Right kidney (tissue), 1 donor: ENCODE results near the gene ERC1.
"Not testable (repeated sequence)": the region's sequence is repeated elsewhere in the genome, so short reads cannot be mapped to it uniquely, and the experiment has no call there.

Experiments used
- DNase-seq: peaks from one replicate; pipeline ENCODE4 v3.0.0-alpha.2; 2016

The ERC1 gene

DNA sequence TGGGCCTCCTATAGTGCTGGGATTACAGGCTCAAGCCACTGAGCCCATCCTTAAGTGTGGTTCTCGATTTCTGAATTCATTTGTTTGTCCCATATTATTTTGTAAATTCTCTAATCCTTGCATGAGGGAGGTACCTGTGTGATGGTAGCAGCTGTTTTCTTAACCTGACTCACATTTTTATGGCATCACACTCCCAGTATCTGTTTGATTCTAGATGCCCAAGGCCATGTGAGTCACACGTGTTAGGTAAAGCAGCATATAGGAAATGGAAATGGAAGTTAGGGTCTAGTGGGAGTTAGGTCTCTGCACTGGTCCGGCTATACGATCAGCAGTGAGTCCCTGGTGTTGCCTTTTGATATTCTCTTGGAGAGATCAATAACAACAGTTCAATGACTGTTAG is 198.1 kb downstream of the ERC1 start:
- DNase-seq, result no peak

DNA sequence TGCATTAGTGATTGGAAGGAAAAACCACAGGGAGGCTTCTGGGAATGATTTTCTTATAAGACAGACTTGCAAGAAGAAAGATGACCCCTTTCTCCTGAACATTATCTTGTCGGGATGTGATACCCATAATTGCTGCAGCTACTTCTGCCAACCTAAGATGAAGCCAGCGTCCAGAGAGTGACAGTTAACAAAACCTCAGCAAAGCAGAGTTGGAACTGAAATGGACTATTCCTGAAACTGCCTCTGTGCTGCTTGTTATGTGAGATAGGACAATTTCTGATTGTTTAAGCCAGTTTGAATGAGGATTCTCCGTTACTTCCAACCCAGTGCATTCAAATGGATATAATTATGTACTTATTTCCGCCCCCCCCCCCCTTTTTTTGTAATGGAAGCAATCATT is 204.5 kb downstream of the ERC1 start:
- no peak for DNase-seq

DNA sequence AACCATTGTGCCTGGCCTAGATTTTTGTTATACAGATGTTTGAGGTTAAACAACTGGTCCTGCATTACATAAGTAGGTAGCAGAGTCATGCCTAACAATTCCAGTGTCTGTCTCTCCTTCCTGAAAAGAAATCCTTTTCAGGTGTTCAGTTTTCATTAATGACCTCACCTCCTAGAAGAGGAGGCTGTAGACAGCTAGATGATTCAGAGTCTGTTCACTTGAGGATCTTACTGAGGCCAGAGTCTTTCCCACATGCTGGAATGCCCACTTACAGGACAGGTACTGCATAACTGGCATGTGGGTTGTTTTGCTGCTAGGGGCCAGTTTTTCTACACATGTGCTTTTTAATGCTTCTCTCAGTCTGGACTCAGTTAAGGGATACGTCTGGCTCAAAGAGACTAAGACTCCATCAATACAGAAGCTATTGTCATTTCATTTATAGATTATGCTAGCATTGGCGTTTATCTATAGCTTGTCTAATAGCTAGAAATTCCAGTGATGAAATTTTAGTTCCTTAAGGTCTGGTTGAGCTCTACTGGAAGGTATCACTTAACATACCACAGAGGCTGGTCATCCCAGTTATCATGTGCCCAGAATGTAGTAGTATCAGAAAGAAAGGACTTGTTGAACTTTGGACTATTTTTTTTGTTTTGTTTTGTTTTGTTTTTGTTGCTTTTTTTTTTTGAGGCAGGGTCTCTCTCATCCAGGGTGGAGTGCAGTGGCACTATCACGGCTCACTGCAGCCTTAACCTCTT is 206.4 kb downstream of the ERC1 start:
- DNase-seq, result no peak

DNA sequence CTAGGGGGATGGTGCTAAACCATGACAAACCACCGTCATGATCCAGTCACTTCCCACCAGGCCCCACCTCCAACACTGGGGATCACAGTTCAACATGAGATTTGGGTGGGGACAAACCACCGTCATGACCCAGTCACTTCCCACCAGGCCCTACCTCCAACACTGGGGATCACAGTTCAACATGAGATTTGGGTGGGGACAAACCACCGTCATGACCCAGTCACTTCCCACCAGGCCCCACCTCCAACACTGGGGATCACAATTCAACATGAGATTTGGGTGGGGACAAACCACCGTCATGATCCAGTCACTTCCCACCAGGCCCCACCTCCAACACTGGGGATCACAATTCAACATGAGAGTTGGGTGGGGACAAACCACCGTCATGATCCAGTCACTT is 207.8 kb downstream of the ERC1 start:
- DNase-seq, result not testable (repeated sequence)

DNA sequence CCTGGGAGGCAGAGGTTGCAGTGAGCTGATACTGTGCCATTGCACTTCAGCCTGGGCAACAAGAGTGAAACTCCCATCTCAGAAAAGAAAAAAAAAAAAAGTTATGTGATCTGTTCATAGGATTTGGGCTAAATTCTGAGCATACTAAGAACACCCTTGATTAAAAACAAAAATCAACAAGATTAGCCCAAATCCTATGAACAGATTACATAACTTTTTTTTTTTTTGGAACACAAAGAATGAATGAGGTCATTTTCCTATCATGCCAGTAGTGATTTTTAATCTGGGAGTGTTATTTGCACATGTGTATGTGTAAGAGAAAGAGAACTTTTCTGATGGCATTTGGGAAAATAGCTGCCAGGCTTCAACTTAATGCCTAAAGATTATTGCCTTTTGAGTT is 208.7 kb downstream of the ERC1 start:
- no peak for DNase-seq

DNA sequence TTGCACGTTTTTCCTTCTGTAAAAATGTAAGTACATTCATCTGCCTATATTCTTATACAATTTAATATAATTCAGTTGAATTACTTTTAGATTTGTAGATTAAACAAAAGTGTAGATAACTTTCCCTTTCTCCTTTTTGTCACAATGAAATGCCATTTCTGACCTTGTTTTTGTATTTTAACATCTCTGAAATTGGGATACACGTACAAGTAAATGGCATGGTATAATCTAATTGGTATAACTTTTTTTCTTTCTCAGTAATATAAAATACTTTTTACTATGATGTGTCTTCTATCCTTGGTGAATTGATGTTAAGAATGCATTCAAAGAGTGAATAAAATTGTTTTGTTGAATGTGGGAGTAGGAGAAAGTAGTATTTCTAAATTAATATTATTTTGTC is 210.0 kb downstream of the ERC1 start:
- DNase-seq, result no peak

DNA sequence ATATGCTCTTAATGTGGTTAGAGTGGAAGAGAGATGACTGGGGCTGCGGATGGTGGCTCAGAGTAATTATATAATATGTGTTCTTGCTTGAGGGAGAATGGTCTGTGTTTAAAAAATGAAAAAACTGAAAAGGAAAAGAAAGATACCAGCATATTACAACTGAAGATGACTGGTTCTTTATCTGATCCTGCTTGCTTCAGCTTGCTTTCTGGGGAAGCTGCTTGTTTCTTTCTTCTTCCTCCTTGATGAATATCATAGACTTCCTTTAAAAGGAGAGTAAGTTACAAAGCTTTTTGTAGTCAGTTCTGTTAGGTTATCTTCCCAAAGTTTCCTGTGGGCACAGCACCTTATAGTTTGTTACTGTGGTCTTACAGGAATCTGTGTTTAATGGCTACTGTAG is 210.9 kb downstream of the ERC1 start:
- no peak for DNase-seq

DNA sequence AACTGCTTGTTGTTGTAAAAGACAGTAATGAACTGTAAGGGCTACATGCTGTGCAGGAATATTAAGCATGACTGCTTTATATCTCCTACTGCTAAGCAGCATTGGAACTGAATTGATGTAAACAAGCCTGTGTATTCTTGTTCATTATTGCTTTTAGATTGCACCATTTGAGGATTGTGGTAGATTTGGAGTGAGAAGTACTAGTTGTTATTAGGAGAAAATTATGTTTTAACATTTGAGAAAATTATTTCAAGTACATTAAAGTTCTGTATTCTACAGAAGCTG is 212.7 kb downstream of the ERC1 start:
- no peak for DNase-seq

DNA sequence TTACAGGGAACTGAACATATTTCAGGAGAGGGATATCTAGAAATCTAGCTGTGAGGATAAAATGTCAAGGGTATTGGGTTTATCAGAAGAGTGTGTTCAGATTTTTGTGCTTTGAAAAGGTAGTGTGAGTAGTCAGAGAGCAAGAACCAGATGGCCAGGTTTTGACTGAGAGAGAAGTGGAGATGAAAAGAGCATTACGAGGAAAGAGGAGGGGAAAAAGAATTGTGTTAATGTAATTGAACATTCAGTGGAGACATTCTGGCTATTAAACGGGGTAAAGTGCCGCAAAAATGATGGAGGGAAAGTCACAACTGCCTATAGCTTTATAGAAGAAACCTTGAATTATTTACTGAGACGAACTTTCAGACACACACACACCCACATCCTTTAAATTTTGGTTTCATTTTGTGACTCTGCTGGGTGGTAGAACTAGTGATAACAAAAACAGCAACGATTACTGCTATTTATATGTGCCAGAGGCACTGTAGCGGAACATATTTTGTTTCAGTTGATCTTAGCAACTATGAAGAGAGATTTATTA is 213.6 kb downstream of the ERC1 start:
- DNase-seq, result no peak

DNA sequence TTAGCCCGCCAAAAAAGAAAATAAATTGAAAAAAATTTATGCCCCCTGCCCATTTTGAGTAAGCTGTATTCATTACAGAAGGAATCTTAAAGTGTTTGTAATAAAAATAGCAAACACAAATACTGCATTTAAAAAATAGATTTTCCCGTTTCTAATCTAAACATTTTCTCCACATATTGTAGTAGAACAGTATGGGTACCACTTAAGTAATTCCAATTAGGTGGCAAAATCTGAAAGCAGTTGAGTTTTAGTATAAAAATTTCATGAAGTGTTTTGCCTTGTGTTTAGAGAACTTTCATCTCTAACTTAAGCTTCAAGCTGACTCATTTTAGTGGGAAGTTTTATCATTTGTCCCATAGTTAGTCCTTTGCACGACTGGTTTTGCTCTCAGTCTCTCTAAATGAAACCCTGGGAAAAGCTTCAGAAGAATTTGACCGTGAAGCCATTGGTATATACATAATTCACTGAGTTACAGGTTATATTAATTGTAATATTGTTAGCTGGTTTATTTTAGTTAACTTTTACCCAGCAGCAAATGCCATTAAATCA is 214.6 kb downstream of the ERC1 start:
- no peak for DNase-seq

DNA sequence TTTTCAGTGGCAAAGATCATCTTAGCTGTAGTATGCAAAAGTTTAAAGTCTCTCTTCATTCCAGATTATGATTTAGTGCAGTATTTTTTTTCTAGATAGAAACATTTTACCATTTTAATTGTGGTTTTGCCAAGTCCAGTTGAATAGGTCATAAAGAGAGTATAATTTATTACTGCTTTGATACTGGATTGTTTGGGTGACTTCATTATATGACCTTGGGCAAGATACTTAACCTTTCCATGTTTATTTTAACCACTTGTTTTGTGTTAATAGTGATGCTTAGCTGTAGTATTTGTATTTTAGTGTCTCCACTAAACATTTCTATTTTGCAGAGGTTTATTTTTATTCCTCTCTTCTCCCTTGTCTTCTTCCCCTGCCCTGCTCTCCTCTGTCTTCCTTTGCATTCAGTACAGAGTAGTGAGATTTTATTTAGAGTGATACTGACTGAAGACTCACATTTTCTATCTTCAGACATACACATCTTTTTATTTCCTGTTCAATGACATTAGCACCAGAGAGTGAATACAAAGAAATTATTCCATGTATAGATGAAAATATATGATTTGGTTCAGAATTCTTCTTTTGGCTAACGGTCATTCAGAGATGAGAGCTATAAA is 215.2 kb downstream of the ERC1 start:
- DNase-seq, result no peak

DNA sequence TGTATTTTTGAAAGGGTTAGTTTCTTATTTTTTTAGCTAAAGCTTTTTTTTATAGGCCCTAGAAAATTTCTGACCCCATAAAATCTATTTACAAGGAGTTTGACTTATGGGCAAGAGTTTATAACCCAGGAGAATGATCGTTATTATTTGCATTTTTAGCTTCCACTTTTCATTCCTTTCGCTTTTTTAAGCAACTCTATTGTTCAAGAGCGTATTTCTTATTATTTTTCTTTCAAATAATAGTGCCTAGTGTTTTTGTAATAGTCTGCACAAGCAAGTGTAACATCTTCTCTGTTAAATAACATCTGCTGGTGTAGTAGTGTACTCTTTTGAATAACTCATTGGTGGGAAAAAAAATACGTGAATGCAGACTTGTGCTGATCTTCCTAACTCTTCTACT is 216.3 kb downstream of the ERC1 start:
- no peak for DNase-seq

DNA sequence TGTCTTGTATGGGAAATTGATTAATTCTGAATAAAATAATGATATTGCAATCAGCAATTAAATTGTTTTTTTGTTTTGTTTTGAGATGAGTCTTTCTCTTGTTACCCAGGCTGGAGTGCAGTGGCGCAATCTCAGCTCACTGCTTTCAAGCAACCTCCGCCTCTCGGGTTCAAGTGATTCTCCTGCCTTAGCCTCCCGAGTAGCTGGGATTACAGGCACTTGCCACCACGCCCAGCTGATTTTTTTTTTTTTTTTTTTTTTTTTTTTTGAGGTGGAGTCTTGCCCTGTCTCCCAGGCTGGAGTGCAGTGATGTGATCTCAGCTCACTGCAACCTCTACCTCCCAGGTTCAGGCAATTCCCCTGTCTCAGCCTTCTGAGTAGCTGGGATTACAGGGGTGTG is 217.7 kb downstream of the ERC1 start:
- DNase-seq, result not testable (repeated sequence)

DNA sequence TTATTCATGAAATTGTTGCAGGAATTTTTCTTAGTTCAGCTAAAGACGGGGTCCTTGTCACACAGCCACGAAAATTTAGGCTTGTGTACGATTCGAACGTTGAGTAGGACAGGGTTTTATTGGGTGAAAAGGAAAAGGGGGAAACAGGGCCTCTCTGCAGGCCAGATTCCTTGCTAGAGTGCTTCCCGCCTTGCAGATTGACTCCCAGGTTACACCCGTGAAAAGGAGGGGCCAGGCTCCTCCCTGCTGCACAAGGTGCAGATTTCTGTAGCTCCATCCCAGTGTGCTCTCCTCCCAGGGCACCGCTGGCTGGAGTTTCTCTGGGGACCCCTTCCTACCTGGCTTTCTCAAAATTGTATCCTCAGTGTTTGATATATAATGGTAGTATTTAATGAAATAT is 221.5 kb downstream of the ERC1 start:
- DNase-seq, result no peak

DNA sequence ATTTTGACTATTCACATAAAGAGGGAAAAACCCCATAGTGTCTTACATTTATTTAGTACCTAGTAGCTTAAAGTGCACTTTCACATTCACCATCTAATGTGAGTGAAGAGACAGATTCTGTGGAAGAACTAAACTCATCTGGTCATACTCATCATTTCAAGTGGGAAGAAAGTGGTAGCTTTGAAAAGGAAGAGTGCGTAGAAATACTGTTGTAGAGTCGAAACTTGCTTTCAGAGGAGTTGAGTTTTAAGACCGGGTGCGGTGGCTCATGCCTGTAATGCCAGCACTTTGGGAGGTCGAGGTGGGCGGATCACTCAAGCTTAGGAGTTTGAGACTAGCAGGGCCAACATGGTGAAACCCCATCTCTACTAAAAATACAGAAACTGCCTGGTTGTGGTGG is 222.2 kb downstream of the ERC1 start:
- DNase-seq, result no peak

DNA sequence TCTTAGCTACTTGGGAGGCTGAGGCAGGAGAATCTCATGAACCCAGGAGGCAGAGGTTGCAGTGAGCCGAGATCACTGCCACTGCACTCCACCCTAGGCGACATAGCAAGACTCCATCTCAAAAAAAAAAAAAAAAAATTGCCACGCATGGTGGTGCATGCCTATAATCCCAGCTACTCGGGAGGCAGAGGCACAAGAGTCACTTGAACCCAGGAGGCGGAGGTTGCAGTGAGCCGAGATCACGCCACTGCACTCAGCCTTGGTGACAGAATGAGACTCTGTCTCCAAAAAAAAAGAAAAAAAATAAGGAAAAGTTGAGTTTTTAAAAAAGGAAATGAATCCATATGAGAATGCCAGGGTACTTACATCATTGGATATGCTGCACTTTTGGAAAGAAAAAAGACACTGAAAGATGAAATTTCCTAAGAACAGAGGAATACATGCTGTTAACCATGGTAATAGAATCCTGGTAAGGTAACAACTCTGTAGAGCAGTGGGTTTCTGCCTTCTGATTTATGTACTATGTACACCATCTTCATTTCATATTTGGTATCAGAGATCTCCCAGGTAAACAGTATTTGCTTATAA is 222.7 kb downstream of the ERC1 start:
- no peak for DNase-seq

DNA sequence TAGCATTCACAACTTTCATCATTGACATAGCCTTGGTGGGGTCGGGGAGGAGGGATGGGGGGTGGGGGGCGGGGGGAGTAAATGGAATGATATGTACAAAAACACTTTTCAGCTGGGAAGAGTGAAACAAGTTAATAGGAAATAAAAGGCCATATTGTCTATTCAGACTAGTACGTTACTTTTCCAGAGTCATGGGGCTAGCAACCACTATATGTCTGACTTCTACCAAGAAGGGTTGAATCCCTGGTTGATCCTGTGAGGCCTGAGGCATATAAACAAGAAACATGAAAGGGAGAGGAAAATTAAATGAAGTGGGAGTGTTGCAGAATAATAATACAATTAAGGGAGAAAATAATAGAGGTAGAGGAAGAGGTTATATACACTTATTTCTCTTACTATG is 225.5 kb downstream of the ERC1 start:
- no peak for DNase-seq

DNA sequence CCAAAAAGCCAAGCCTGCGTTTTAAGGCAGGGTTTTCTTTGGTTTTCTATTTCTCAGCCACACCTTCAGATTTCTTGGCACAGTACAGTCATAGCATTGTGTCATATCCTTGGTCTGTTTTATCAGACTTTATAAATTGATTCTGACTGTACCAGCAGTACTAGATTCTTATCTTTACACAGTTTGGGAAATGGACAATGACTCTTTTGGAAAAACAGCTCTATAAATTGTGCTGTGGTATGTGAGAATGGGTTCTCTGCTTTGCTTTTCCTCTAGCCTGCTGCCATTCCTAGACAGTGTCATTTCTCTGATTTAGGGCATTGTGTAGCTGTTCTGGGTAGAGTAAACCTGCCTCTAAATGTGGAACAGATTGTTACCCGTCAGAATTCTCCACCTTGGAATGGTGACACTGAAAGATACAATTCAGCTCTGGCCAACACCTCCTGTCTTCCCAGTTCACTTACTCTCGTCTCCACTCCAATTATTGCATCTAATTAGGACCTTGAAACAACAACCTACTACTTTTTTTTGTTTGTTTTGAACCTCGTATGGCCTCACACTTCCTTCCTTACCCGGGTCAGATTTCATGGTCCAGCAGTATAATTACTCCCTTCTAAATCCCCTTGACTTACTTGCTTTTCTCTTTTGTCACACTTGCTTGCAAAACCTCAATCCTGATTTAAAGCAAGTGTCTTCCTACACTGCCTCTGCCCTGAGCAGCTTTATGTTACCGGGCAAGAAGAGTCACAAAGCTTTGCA is 226.3 kb downstream of the ERC1 start:
- peak; percentile 35 for DNase-seq

DNA sequence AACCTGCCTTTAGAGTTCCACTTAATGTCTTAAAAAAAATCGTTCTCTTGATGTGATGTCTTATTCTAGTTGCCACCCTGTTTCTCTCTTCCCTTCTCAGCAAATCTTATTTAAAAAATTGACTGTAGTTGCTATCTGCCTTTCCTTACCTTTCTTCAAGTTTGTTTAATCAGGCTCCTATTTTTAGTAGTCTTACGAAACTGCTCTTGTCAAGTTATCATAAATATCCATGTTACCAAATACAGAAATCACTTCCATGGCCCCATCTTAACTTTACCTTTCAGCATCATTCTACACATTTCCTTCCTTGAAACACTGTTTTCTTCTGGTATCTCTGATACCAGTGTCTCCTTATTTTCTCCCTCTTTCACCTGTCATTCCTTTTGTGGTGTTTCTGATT is 227.3 kb downstream of the ERC1 start:
- no peak for DNase-seq

DNA sequence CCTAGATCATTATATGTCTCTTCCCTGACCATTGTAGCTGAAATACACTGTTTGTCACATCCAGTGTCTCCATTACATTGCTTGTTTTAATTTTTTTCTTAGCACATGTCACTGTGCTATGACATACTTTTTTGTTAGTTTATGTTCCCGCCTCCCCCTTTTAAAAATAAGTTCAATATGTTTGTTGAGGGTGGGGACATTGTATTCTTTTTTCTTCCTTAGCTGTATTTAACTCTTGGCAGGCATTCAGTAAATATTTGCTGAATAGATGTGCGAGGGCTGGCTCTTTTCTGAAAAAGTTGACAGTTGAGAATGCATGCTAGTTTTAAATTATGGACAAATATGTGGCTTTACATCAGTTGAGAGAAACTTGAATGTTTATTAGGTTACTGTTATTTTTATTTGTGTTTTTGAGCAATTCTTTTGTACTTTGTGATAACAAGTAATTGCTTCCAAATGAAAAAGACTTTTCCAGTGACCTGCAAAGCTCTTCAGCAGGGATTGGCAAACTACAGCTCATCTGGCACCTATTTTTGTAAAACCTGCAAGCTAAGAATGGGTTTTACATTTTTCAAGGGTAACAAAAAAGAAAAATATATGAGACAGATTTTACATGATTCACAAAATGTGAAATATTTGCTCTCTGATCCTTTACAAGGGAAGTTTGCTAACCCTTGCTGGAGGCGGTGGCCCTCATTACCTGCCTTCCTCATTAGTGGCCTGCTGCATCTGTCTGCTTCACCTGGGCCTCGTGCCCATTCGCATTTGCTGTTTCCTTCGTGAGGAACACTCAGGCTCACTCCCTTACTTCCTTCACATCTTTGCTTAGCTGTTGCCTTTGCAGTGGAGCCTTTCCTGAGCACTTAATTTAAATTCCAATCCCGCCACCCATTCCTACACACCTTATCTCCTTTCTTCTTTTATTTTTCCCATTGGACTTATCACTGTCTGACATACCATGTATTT is 229.4 kb downstream of the ERC1 start:
- no peak for DNase-seq

DNA sequence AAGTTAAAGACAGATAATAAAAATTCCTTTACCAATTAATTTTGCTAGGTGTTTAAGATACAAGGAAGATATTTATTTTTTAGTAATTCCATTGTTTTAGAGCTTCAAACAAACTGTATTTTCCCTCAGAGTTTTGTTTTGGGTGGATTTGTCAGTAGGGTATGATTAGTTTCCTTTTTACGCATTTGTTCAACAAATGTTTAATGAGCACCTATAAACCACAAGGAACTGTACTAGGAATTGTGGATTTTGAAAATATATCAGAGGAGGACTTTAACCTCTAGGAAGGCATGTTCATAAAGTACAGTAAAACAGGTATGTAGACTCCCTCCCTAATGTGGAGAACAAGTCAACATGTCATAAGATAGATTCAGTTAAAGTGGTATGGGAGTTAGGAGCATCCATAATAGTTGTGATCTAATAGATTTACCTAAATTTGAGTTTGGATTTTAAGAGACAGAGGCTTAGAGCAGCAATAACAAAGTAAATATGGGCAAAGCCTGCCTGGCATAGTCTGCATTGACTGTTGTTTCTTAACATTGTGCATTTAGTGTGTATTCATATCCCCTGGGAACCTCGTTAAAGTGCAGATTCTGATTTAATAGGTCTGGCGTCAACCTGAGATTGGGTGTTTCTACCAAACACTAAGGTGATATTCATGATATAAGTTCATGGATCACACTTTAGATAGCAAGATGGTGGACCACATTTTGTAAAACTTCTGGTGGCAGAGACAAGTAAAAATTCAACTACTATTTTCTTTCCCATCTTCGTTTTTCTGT is 232.0 kb downstream of the ERC1 start:
- no peak for DNase-seq
